ENCODE results near the gene ZCCHC10. TPM values are rescaled to one million over a fixed set of nuclear protein-coding genes. Genes with fewer than 3 reads are reported as not detected.

ZCCHC10 gene
- total RNA-seq, 2 donors from 2014 or later = 16.8 to 40.0 TPM

DNA sequence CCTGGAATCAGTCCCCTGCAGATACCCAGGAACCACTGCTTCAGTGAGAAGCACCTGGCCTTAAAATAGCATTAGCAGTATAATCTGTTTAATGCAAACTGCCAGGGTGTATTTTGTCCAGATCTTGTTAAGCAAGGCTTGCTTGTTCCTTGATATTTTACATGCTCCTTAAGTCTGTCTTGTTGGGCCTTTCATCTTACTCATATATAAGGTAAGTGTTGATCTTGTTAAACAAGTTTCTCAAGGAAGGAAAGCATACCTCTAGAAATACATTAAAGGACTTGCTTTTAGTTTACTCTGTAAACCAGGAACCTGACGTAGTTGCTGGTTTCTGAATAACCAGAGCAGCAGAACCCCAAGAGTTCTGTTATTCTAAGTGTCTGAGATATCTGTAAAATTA, 39.1 kb upstream of the ZCCHC10 start:
- Histone ChIP-seq H3K4me1 (ENCODE audit: control insufficient read depth in 1 of 2, low read depth in 2 of 2) (peaks cover 7 to 18% of the 10 kb centered on the region in 2 donors), H3K9me3 (no peaks in the 10 kb centered on the region), H3K36me3 (peaks cover 9% of the 10 kb centered on the region), H3K4me3 (no peak overlapping the region), H3K27ac (no peak overlapping the region), H3K27me3 (replicated peaks; ENCODE audit: insufficient read depth) (no peaks in the 10 kb centered on the region)
- ATAC-seq (ENCODE audit: insufficient number of reproducible peaks, low FRiP score, low read depth) (no peak), DNase-seq (ENCODE audit: low spot score) (no peak)
- TF ChIP-seq, protein P1, sequence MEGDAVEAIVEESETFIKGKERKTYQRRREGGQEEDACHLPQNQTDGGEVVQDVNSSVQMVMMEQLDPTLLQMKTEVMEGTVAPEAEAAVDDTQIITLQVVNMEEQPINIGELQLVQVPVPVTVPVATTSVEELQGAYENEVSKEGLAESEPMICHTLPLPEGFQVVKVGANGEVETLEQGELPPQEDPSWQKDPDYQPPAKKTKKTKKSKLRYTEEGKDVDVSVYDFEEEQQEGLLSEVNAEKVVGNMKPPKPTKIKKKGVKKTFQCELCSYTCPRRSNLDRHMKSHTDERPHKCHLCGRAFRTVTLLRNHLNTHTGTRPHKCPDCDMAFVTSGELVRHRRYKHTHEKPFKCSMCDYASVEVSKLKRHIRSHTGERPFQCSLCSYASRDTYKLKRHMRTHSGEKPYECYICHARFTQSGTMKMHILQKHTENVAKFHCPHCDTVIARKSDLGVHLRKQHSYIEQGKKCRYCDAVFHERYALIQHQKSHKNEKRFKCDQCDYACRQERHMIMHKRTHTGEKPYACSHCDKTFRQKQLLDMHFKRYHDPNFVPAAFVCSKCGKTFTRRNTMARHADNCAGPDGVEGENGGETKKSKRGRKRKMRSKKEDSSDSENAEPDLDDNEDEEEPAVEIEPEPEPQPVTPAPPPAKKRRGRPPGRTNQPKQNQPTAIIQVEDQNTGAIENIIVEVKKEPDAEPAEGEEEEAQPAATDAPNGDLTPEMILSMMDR (IDR thresholded peaks at IDR 0.05) = no peak

DNA sequence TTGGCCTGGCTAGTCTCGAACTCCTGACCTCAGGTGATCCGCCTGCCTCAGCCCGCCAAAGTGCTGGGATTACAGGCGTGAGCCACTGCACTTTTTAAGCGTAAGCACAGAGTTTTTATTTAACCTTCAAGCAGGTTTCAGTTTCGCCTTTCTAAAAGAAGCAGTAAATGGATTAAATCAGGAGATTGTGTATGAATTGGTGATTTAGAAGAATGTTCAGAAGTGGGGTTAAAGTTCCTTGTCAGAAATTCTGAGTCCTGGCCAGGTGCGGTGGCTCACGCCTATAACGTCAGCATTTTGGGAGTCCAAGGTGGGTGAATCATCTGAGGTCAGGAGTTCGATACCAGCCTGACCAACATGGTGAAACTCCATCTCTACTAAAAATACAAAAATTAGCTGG, 37.6 kb upstream of the ZCCHC10 start:
- DNase-seq (ENCODE audit: low spot score) = no peak
- H3K27me3 ChIP-seq (replicated peaks; ENCODE audit: insufficient read depth) = no peaks in the 10 kb centered on the region
- no peak overlapping the region for H3K4me3 ChIP-seq
- H3K36me3 ChIP-seq = no peaks in the 10 kb centered on the region
- H3K4me1 ChIP-seq (ENCODE audit: control insufficient read depth in 1 of 2, low read depth in 2 of 2) = peaks cover 7 to 18% of the 10 kb centered on the region in 2 donors
- no peak for ATAC-seq (ENCODE audit: insufficient number of reproducible peaks, low FRiP score, low read depth)
- TF ChIP-seq, protein P1 (IDR thresholded peaks at IDR 0.05) = no peak
- no peaks in the 10 kb centered on the region for H3K9me3 ChIP-seq
- no peak overlapping the region for H3K27ac ChIP-seq

DNA sequence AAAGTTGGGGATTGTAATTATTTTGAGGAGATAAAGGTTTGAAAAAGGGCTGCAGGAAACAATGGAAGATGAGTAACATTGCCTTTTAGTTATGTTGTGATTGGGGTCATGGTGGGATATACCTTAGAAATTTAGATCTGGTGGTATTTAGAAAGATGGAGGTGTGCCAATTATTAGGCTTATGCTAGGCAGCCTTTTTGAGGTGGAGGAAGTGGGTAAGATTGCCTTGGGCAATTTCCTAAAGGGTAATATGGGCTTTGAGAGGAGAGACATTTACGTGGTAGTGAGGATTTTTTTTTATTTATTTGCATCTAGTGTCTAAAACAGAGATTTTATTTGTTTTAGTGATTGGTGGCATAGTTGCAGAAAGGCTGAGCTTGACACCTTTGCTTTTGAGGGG, 35.9 kb upstream of the ZCCHC10 start:
- no peak overlapping the region for H3K4me3 ChIP-seq
- H3K27ac ChIP-seq = no peak overlapping the region
- no peaks in the 10 kb centered on the region for H3K9me3 ChIP-seq
- H3K27me3 ChIP-seq (replicated peaks; ENCODE audit: insufficient read depth) = no peaks in the 10 kb centered on the region
- H3K4me1 ChIP-seq (ENCODE audit: control insufficient read depth in 1 of 2, low read depth in 2 of 2) = peaks cover 14 to 29% of the 10 kb centered on the region in 2 donors
- no peaks in the 10 kb centered on the region for H3K36me3 ChIP-seq
- ATAC-seq (ENCODE audit: insufficient number of reproducible peaks, low FRiP score, low read depth) (no peak), DNase-seq (ENCODE audit: low spot score) (no peak)
- TF ChIP-seq, protein P1 (IDR thresholded peaks at IDR 0.05) = no peak

DNA sequence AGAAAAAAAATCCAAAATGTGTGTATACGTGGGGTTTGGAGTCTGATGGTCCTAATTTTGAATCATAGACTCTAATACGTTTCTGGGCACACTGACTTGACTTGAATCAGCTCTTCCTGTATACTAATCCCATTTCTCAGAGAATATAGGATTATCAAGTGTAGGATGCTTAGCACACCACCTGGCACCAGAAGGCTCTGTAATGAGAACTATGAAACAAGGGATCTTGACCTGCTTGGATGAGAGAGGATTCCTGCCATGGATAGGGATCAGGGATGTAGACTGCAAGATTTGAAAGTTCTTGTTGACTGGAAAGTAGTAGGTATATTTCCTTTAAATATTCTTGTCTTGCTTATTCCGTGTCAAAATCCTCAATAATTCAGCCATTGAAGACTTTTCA, 33.3 kb upstream of the ZCCHC10 start:
- peaks cover 15 to 37% of the 10 kb centered on the region in 2 donors for H3K4me1 ChIP-seq (ENCODE audit: control insufficient read depth in 1 of 2, low read depth in 2 of 2)
- no peak for ATAC-seq (ENCODE audit: insufficient number of reproducible peaks, low FRiP score, low read depth)

DNA sequence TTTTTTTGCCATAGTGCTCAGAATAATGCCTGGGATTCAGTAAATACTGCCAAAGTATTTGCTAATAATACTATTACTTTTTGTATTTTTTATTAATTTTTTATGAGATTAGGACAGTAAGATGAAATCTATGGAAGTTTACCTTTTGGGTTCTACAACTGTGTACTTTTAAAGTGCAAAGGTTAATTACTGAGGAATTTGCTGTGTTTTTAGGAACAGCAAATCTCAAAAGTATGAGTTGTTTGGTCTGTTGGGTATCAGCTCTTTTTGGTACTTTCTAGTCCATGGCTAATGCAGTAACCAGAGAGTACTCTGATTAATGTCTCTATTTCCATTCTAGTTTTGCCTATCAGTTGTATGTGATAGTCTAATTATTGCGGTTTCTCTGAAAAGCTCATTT, 30.5 kb upstream of the ZCCHC10 start:
- no peak for DNase-seq (ENCODE audit: low spot score)
- no peak overlapping the region for H3K4me3 ChIP-seq
- H3K36me3 ChIP-seq = no peaks in the 10 kb centered on the region
- ATAC-seq (ENCODE audit: insufficient number of reproducible peaks, low FRiP score, low read depth) = no peak
- no peaks in the 10 kb centered on the region for H3K27me3 ChIP-seq (replicated peaks; ENCODE audit: insufficient read depth)
- peaks cover 18 to 37% of the 10 kb centered on the region in 2 donors for H3K4me1 ChIP-seq (ENCODE audit: control insufficient read depth in 1 of 2, low read depth in 2 of 2)
- no peaks in the 10 kb centered on the region for H3K9me3 ChIP-seq
- TF ChIP-seq, protein P1 (IDR thresholded peaks at IDR 0.05) = no peak
- no peak overlapping the region for H3K27ac ChIP-seq

More for the DNA sequence above, 33.3 kb upstream of the ZCCHC10 start:
- Histone ChIP-seq H3K27me3 (replicated peaks; ENCODE audit: insufficient read depth) (no peaks in the 10 kb centered on the region), H3K36me3 (no peaks in the 10 kb centered on the region), H3K9me3 (no peaks in the 10 kb centered on the region), H3K4me3 (no peak overlapping the region), H3K27ac (no peak overlapping the region)
- TF ChIP-seq, protein P1 (IDR thresholded peaks at IDR 0.05) = no peak
- DNase-seq (ENCODE audit: low spot score) = no peak

Measured in thoracic aorta (tissue), 2 donors.